CD4-positive, alpha-beta T cell treated with Interleukin-17A for 4 hours (primary cell): ENCODE data around the gene RAD51B.

Experiments
- DNase-seq: peaks from one replicate; pipeline ENCODE4 v3.0.0-alpha.2; 2020; ENCODE audit warnings: mixed read lengths

The RAD51B gene

DNA sequence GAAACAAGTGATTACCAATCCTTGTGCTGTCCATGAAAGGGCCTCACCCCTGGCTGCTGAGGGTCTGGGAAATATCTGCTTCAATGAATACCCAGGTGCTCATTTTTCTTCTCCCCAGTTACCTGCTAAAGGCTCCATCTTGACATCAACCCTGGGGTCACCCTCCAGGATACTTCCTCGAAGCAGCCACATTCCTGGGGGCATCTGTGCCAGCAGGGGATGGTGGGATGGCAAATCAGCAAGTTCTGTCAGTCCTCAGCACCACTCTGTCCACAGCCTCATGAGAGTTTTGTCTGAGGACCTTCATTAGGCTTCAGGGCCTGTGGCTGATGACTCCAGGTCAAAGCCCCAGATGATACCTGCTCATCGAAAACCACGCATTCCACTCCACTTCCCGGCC, 848.4 kb downstream of the RAD51B start:
- DNase-seq: no peak

DNA sequence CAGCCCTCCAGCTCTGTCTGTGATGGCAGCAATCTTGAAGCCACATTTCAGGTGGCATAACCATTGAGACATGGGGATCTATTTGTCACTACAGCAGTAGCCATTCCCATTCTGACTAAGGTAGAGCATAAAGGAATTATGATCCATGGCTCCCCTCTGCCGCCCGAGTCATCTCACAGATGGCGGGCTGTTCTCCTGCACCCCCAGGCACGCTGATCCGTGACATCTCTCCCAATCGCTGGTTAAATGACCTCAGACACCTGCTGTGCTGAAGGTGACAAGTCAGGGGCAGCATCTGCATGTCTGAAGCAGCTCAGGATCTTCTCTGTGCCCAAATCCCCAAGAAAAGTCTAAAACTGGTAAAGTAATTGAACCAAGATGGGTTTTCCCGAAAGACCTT, 849.0 kb downstream of the RAD51B start:
- DNase-seq: no peak

DNA sequence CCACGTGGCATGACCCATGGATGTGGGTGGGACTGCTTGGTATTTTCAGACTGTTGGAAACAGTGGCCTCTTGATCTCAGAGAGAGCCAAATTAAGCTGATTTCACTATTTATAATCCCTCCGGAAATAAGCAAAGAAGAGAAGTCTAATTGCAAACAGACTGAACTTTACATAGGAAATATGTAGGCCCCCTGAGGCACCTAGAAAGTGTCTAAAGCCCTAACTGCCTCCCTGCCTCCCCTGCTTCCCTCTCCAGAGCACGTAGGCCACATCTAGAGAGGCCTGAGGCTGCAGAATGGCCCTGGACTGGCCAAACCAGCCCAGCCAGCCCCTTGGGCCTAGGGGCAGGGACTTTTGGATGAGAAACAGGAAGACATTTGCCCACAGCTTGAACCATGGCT, 849.5 kb downstream of the RAD51B start:
- DNase-seq: no peak

DNA sequence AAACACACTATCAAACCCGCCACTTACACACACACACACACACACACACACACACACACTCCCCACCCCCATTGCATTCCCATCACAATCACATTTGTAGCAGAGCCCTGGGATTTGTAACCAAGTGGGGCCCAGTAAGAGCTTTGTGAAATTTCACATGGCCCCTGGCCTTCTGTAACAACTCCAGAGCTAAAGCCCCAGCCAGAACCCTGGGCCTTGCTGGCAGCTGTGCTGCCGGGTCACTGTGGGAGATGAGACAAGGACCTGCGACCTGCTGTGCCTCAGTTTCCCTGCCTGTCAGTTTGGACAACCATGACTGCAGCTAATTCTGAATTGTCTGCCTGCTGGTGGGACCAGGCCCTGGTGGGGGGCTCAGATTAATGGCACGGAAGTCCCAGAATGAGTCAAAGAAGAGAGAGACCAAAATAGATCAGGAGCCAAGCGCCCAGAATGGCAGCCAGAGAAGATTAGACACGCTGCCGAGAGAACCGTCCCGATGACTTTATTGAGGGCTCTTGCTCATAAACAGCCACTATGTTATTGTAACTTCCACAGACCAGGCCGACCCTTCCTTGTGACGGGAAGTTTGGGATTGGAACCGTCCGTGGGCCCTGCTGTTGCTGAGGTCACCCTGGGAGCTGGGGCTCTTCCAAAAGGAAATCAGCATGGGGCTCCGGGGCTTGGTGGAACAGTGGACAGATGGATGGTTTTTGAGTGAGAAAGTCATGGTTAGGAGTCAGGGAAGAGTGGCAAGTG, 850.2 kb downstream of the RAD51B start:
- DNase-seq: no peak

DNA sequence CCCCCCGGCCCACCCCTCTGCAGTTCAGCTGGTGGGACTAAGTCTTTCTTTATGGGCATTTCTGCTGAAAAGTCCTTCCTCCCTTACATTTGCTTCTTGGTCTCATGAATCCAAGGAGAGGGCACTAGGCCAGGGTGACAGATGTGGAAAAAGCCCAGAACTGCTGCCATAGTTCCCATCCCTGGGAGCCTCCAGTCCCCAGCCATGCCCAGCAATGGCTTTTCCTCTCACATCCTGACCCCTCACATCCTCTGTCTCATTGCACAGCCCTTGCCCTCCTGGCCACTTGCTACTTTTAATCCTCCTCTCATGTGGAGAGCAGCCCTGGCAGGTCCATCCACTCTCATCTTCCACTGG, 850.8 kb downstream of the RAD51B start:
- DNase-seq: no peak

DNA sequence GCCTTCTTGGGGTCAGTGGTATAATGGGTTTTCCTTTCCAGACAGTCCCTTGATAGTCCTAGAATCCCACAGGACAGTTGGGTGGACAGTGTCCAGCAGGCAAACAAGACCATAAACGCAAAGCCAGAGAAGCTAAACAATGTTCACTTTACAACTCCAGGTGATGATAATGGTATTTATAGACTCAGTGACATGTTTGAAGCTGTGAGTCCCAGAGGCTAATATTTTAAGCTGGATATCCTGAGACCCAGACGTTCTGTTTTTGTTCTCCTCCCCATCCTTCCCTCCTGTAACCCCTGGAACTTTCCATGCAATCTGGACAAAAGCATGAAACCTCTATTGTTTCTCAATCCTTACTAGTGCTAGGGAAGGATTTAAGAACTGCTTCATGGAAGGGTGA, 852.3 kb downstream of the RAD51B start:
- DNase-seq: no peak

DNA sequence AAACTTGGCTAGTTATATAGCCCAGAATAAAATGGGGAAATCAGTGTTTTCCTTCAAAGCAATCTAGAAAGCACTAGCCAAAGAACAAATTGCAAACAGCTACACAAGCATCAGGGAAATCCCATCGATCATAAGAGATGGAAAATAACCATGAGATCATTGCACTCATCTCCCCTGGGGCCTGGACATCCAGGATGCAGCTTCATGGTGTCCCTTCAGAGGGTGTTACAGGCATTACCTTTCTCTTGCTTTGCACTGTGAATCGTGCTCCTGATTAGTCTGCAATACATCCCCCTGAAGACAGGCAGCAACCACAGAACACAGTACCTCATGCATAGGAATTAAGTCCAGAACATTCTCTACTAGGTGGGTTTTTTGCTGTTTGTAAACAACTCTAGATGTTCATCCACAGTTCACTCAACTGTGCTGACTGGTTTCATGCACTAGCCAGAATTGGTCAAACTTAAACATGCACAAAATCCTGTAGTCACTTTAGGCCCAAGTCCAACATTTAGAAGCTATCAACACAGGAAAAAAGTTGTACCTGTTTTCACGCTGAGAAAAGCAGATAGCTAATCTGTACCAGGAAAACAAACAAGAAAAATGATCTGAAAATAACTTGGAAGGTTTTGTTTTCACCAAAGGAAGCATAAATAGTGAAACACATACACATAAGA, 853.2 kb downstream of the RAD51B start:
- DNase-seq: no peak

DNA sequence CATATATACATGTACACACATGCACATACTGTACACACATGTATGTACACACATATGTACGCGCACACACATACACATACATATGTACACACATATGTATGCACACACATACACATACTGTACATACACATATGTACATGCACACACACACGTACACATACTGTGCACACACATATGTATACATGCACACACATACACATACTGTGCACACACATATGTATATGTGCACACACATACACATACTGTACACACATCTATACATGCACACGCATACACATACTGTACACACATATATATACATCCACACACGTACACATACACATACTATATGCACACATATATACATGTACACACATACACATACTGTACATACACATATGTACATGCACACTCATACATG, 853.9 kb downstream of the RAD51B start:
- DNase-seq: no peak

DNA sequence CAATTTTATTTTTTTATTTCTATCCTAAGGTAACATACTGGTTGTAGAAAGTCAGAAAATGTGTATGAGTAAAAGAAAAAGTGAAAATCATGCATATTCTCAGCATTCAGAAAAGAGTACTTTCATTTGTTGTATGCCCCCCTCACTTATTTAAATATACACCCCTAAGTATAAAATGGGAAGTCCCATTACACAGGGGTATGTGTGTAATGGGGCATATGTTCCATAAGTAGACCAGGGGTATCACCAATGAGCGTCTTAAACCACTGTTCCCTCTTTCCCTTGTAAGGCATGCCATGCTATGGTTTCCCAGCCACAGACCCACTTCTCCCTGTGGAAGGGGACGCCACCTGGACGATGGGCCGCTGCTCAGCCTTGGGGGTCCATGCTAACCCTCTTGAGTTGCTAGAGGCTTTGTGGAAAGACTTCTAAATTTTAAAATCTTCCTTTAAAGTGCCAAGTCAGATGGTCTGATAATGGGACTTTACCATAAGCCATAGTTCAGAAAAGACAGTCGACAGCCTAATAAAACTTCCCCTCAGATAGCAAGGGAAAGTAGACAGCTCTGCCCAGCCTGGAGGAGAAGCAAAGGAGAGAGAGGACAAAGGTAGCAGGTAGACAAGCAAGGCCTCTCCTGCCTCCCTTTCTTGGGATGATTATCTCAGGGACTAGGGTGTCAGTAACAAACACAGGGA, 855.1 kb downstream of the RAD51B start:
- DNase-seq: no peak

DNA sequence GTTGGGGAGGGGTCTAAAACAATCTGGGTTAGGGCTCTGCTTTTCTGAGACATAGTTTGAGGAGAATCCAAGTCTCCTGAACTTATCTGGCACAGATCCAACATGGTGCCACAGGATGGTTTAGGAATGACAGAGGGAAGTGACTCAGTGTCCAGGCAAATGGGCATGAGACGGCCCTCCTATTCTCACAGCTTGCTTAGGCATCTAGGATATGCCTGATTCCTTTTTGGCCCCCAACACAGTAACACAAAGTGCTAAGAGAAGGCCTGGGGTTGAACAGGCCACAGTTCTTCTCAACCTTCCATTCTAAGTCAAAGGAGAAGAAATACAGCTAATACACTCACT, 855.6 kb downstream of the RAD51B start:
- DNase-seq: no peak

DNA sequence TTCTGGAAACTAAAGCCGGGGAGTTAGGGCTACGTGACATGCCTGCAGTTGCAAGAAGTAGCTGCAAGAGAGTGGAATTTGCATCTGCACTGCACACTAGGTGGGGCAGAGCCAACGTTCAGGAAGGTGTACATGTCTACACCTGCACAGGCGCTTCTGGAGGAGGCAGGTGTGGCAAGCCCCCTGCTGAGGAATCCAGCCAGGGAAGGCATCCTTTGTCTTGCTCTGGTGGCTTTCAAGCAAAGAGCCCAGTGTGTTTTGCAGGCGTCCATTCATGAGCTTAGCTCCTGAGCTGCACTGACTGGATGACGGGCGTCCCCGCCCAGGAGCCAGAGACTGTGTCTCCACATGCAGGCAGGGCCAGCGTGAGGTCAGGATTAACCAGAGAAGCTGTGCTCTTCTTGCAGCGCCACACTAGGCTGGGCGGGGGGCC, 856.9 kb downstream of the RAD51B start:
- no peak for DNase-seq

DNA sequence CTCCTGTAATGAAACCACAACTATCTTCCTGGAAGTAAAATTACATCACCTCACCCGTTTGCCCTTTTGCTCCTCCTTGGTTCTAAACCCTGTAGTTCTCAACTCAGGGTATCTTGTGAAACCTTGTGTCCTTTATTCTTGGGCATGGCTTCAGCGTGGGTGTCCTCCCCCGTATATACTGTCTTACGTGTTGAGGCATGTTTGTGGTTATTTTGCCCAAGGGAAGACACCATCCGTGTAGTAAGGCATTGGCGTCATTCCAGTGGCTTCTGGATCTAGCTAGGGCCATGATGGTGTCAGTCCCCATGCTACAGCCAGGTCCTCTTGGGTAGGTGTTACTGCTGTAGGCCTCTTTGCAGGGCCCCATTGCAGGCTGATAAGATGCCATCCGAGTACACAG, 857.9 kb downstream of the RAD51B start:
- no peak for DNase-seq

DNA sequence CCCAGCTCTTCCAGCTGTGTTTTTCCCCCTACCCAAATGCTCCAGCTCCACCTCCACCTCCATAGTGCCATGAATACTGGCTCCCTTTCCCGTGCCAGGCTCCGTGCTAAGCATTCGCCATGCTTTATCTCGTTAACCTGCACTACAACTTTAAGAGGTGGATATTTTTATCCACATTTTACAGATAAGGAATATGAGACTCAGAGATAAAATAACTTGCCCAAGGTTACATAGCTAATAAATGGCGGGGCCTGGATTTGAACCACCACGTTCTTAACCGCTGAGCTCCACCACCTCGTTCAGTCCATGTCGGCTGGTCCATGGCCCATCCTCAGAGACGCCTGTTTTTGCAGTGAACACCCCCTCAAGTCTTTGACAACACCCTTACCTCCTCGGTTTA, 858.3 kb downstream of the RAD51B start:
- no peak for DNase-seq

DNA sequence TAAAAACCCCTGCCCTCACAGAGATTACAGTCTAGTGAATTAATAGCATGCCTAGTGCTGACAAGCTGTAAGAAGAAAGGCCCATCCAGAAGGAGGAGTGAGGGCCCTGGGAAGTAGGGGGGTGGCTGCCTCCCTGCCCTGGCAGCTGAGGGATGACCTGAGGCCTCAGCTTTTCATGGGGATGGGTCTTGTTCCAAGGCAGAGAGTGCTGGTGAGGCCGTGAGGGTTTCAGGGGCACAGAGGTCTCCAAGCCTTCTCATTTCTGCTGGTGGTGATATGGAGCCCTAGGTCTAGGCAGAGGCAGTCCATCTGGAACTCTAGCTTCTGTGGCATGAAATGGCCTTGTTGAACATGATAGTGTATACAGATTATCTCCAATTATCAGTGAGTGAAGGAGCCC, 858.9 kb downstream of the RAD51B start:
- DNase-seq: no peak

DNA sequence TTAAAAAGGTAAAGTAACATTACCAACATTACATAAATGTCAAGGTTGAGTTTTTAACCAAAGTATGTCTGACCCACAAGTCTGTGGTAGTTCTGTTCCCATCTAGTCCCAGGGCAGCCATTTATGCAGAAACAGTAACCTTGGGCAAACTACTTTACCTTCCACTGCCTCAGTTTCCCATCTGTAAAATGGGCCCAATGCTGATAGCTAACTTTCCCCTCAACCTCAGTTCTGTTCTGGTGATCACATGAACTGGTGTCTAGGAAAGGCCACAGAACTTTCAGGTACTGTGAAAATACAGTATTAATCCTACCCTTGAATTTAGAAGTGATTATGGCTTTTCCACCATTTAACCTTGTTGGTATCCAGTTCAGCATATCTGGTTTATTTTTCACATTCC, 859.7 kb downstream of the RAD51B start:
- no peak for DNase-seq

DNA sequence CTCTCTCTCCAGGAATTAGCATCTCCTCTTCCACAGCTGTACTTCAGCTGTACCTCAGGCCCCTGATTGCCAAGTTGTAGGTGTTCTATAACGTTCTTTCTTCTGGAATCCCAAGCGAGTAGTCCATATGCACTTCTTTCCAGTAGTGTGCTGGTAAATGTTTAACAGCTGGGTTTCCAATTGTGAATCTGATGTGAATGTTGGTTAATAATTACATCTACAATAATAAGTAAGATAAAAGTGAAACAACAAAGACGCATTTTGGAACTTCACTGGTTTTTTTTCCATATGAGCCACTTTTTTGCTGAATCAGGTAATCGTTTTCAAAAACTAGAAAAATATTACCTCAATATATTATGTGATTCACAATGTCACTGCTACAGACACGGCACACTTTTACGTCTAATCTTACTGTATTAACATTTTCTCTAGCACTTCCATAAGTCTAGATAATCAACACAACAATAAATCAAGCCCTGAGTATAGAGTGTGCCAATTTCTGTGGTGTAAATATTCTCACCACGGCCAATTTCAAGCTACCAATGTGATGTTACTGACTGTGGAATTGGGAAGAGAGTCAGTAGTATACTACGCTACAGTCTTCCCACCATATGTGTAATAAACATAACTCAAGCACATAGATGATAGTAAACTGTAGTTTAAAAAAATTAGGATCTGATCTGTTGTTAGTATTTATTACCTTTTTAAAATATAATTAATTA, 860.3 kb downstream of the RAD51B start:
- no peak for DNase-seq

DNA sequence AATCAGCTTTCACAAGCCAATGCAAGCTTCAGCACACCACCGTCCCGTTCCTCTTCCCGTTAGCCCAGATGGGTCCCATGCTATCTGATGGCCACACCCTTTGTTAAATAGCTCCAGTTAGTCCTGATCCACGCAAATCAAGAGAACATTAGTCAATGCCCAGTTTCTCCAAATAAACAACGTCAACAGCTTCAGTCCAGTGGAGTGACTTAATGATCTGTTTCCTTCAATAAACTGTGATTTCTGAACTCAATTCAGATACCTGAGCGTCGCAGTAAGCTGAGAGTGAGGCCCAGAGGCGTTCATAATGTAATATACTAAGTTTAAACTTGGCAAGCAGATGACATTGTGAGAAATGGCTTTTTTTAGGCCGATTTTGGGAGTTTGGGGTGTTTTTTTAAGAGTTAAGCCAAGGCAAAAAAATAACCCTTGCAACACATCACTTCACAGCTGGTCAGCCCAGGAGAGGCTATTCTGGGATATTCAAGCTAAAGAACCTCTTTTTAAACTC, 861.0 kb downstream of the RAD51B start:
- no peak for DNase-seq

DNA sequence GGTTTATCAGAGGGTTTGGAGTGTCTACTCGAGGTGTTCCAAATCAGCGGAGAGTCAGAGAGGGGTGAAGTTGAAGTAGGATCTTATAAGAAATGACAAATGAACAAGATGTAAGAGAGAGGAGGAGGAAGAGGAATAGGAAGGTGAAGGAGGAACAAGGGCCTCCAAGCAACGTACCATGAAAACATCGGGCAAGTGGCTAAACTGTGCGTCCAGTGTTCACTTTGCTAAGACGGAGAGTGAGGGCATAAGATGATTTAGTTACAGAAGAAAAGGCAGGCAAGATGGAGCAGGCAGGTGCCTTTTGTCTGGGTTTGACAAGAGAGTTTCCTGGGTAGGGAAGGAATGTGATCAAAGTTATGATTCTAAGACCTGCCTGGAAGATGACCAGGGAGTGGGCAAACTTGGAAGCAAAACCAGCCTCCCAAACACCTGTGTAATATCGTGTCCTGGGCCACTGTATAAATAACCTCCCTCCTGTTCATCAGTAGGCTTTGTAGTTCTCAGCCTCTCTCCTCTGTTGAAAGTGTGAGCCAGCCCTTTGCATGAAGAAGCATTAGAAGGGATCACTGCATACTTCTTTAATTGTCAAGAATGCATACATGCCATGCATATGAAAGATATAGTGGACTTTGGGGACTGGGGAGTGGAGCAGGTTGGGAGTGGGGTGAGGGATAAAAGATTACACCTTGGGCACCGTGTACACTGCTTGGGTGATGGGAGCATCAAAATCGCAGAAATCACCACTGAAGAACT, 861.9 kb downstream of the RAD51B start:
- DNase-seq: no peak

DNA sequence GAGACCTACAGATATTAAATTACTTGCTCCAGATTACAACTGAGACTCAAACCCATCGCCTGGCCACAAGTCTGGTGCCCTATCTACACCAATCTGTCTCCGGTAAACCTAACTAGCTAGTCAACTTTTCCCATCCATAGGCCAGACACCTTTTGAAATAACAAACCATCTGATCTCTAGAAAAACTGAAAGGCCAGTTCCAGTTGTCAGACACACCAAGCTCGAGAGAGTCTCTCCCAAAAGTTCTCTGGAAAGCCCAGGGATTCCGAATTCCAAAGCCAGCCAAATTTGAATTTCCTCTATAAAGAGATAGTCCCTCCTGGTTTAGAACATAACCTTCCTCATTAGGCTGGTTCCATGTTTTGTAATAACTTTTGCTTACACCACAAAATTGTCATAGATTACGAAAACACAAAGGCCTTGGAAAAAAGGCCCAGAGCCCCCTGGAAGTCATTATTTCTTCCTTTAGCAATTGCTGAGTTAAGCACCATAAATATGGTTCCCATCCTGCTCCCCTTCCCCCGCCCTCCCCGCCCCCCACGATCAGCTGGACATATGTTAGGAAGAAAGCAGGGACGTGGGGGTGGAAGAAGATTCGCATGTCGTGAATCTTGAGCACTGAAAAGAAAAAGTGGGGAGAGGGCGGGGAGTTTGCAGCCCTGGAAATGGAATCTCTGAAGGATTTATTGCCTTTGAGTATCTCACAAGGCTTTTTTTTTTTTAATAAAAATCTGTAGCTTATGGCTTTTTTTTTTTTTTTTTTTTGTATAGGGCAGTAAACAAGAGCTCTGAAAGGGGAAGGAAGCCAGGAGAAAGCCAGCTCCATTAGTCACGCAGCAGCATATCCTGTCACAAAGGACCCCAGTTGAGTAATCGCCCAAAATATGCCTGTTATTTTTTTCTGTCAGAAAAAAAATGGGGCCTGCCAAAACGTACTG, 862.9 kb downstream of the RAD51B start:
- DNase-seq: peak; percentile 76

DNA sequence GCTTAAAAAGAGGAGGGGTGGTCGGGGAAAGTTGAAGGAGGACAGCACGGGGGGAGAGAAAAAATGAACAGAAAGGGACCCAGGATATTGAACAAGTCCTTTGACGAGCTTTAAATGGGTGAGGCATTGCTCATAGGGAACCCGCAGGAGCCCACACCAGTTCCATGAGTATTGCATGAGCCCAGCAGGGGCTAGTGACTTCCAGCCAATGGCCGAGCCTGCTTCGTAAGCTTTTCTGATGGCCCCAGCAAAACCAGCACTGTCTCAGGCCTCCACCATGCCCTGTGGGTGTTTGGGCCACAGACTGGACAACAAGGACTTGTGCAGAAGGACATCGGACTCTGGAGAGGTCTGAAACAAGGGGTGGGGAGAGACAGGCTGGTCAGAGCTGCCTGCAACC, 863.7 kb downstream of the RAD51B start:
- no peak for DNase-seq
